GM20431 (cell line): ENCODE results near the gene OPN3.

Source experiments
- in situ Hi-C: fragments of 300-500 bp; cut with MseI, MboI; formaldehyde crosslinking; loops from one replicate; pipeline ENCODE4 v1.15.0; 2020; ENCODE audit warnings: low sequenced_read_pairs; ENCODE audit not compliant: unreplicated experiment

The OPN3 gene

DNA sequence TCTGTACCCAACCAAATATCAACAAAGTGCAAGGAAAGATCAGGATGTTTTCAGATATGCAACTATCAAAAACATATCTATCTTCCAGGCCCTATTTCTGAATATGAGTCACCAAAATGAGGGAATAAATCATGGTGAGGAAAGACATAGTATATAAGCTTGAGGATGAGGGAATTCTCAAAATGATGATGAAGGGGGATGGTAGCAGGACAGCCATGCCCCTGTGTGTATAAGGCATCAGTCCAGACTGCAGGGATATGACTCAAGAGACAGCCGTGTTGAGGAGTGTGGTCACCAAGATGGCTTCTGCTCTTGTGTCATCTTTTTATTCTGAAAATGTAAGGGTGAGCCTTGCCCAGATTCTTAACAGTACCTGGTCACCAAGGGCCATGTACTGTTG, 7.5 kb upstream of the OPN3 start:
- in situ Hi-C loops: no loop called here

- in situ Hi-C loops: no loop called here
These were observed 6.0 kb upstream of the OPN3 start for GRCh38 chr1:241646201-241646600.

- in situ Hi-C loops: no loop called here
These were observed 5.0 kb upstream of the OPN3 start for GRCh38 chr1:241645199-241645598.

DNA sequence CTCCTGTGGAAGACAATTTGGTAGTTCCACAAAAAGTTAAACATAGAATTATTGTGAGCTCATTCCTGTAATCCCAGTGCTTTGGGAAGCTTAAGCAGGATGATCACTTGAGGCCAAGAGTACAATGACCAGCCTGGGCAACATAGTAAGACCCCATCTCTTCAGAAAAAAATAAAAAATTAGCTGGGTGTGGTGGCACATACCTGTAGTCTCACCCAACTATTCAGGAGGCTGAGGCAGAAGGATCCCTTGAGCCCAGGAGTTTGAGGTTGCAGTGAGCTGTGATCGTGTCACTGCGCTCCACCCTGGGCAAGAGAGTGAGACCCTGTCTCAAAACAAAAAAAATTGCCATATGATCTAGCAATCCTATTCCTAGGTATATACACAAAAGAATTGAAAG, 4.1 kb upstream of the OPN3 start:
- in situ Hi-C loops: no loop called here

DNA sequence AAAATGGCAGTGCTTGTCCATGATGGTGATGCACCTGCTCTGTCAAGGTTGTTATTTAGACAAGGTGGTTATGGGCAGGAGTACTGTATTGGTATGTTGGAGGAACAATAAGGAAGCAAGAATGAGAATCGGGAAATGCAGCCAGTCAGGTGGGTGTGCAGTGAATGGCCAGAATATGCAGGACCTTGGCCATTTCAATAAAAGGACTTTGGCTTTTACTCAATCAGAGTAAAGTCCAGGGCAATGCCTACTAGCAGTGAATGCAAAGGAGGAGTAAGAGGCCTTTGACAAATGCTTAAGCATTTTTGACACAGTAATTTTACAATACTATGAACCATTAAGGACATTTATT, 2.4 kb upstream of the OPN3 start:
- in situ Hi-C loops: no loop called here

GRCh38 chr1:241641773-241642592, 1.8 kb upstream of the OPN3 start:
- in situ Hi-C loops: no loop called here

GRCh38 chr1:241640867-241641622, 876 bp upstream of the OPN3 start:
- in situ Hi-C loops: no loop called here

DNA sequence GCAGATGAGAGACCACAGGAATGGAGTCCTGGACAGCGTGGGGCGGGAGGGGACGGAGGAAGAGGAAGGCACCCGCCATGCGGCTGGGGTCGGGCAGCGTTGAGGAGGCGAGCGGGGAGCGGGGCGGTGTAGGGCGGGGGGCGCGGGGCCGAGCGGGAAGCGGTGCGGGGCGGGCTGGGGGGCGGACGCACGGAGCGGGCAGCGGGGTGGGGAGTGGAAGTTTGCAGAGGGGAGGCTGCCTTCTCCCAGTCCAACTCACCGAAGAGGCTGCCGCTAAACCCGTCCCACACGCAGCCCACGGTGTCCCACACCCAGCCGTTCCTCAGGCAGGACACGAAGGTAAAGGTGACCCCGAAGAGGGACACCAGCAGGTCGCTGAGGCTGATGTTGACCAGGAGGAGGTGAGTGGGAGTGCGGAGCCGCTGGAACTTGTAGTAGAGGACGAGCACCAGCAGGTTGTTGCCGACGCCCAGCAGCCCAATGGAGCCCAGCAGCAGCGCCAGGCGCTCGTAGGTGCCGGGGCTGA, 483 bp downstream of the OPN3 start:
- in situ Hi-C loops: no loop called here

DNA sequence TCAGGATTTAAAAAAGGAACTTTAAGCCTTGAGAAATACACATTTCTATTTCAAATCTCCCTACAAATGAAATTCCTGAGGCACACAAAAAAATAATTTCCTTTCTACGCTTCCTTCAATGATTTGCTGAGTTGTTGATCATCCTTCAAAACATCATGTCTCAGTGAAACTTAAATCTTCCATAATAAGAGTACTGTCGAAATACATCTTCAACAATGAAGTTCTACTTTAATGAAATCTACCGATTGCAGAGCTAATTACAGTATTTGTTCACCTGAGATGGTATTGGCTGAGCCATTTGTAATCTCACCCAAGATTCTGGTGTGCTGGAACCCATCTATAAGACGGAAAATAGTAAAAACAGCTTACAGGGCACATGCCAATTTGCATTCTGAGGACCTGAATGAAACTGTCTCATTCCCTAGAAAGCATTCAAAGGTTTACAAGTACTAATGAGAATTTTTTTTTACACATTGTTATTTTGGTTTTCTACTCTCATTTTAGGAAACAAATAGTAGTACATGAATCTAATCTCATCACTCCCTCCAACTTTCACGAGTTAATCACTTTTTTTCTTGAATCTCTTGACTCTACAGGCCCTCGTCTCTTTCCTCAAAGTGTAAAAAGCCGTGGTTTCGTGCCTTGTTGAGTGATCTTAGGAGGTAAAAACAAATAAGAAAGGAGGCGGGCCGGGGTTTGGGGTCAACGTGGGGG, 1.1 kb downstream of the OPN3 start:
- in situ Hi-C loops: no loop called here

DNA sequence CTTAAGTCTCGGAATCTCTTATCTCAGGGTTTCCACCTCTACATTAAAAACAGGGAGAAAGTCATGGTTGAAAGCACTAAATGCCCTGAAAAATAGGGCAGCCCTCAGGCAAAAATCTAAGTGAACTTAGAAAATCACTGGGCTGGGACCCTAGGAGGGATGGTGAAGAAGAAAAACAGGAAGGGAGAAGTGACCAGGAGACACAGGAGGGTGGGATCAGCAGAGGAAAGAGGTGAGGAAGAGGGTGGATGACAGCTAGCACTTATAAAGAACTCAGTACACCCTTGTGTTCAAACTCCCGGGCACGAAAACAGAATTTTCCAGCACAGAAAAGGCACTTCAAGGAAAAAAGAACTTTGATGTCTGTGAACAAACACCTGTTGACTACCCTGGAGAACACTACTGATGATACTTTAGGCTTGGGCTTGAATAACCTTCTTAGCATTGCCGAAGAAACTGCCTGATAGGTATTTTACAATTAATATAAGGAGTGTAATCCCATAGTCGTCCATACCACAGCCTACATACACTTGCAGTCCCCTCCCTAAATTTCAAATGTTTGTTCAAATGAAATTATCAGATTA, 2.0 kb downstream of the OPN3 start:
- in situ Hi-C loops: no loop called here

DNA sequence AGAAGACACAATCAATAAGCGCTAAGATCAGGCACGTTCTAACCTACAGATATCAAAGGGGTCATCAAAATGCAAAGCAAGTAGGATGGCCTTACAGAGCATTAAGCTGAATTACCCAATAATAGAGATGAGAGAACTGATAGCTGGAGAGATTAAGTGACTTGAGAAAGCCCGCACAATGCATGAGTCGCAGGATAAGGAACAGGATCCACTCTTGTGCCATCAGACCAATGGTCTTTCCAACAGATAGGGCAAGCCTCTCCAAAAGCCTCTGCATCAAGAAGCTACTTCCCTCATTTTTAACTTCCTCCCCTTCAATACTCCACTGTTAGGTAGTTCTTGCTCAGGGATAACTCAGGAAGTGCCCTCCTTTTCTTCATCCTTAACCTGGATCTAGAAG, 2.6 kb downstream of the OPN3 start:
- in situ Hi-C loops: no loop called here

DNA sequence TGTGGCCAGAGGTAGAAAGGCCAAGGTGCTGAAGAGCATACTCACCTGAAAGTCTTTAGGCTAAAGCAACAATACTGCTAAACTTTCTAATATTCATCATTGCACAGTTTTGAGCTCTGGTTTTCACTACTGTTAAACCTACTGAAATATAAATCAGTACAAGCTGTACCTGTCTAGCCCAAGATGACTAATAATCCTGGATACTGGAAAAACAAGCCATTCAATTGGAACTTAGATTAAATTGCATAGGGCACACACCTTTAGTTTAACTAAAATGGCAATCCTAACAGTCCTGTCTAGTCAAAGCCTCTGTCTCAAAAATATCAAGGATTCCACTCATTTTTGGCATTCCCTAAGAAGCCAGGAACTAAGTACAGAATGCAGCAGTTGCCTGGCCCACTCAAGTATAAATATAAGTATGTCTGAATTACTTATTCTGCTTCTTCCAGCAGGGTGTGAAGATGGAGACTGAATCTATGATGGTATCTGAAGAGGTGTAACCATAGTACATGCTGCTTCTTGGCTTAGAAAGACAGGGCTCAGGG, 3.1 kb downstream of the OPN3 start:
- in situ Hi-C loops: no loop called here

GRCh38 chr1:241636291-241636690, 3.9 kb downstream of the OPN3 start:
- in situ Hi-C loops: no loop called here

DNA sequence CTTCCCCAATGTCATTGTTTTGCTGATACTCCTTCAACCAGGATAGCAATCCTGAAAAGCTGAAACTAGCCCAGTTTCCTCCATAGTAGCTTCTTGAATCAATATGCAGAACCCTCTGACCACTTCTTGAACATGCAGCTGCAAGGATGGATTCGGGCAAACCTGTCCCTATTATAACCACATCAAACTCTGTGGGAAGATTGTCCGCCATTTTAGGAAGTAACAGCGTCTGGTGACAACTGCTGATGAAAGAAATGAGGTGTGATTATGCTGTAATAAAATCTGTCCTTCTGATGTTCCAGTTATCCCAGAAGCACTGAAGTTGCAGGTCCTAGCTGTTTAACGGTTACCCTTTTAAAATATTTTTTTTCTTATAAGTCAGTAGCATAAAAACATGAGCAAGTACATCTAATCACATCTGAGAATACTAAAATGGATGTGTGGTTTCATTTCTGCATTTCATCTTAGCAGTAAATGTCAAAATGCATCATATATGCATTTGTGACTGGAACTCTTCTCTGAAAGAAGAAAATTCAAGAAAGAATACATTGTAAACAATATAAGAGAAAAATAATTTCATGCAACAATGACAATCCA, 4.5 kb downstream of the OPN3 start:
- in situ Hi-C loops: no loop called here

- in situ Hi-C loops: no loop called here
These were observed 7.2 kb downstream of the OPN3 start for GRCh38 chr1:241632987-241633386.

GRCh38 chr1:241631674-241632073, 8.5 kb downstream of the OPN3 start:
- in situ Hi-C loops: no loop called here

- in situ Hi-C loops: no loop called here
These were observed 9.3 kb downstream of the OPN3 start for GRCh38 chr1:241630899-241631298.

DNA sequence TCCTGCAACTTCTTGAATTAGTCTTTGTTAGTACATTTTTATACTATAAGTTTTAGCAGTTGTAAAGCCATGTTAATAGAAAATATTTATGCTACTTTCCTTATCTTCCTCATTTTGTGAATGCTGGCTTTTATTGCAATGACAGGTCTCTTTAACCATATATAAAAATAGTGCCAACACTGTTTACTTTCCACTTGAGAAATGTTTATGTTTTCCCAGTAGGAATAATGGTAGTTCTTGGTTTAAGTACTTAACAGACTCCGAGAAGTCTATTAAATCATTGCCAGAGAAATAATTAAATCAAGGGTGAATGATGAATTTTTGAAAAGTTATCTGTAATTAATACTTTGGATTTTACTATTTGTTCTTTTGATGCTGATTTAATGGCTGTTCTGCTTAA, 9.7 kb downstream of the OPN3 start:
- in situ Hi-C loops: no loop called here

DNA sequence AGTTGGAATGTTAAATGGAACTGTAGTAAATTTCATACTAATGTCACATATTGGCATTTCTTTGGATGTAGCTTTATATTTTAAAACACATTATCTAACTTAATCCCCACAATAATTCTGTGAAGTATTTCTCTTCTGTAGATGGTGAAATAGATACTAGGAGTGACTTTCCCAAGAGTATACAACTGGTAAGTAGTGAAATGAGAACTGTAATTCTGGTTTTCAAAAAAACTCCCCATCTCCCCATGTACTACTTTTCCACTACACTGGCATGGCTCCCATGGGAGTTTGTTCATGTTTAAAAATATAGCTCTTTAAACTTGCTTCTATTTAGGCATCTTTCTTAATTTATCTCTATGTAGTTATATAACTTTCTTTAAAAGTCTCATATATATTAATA, 10.2 kb downstream of the OPN3 start:
- in situ Hi-C loops: no loop called here
